ENCODE results near the gene FAM24A. TPM values are rescaled to one million over a fixed set of nuclear protein-coding genes. Genes with fewer than 3 reads are reported as not detected.

The FAM24A gene
- polyA plus RNA-seq = not detected in 2 replicates
- not detected in 2 replicates for polyA minus RNA-seq

GRCh38 chr10:122910310-122910709 lies at the start of gene FAM24A:
FAM24A (plus strand) TSS chr10:122910610; CDS start chr10:122911635, 1,025 bp downstream.
- Histone ChIP-seq H4K20me1 (ENCODE audit: insufficient read depth) (no peaks in the 10 kb centered on the region), H3K4me2 (ENCODE audit: low read length) (no peak within 1 kb of the TSS), H3K9ac (ENCODE audit: low read length) (no peak within 1 kb of the TSS), H3F3A (ENCODE audit: insufficient read depth, low read length, poor library complexity, severe bottlenecking) (no peaks in the 10 kb centered on the region), H3K4me3 (ENCODE audit: low read length) (no peak within 1 kb of the TSS), H3K79me2 (replicated peaks; ENCODE audit: insufficient read depth, low read length) (no peaks in the 10 kb centered on the region), H3K27me3 (ENCODE audit: insufficient read depth, low read depth, low read length) (no peaks in the 10 kb centered on the region), H3K36me3 (ENCODE audit: insufficient read depth, low read length) (no peaks in the 10 kb centered on the region), H2AFZ (ENCODE audit: low read depth, low read length) (no peak within 1 kb of the TSS), H3K9me3 (ENCODE audit: low read length) (no peaks in the 10 kb centered on the region), H3K27ac (ENCODE audit: low read length) (no peak within 1 kb of the TSS), H3K9me2 (ENCODE audit: insufficient read depth, low read length) (no peaks in the 10 kb centered on the region)
- TF ChIP-seq SMC3 (conservative IDR thresholded peaks at IDR 0.05; ENCODE audit: poor library complexity) (no peak), EZH2 (IDR thresholded peaks at IDR 0.05; ENCODE audit: borderline replicate concordance, insufficient read depth, low read length, poor library complexity, severe bottlenecking) (no peak), TAF1 (IDR thresholded peaks at IDR 0.05; ENCODE audit: low read depth) (no peak), EP300 (conservative IDR thresholded peaks at IDR 0.05; ENCODE audit: poor library complexity, severe bottlenecking) (no peak), CTCF (IDR thresholded peaks at IDR 0.05; ENCODE audit: poor library complexity, severe bottlenecking) (no peak), MXI1 (conservative IDR thresholded peaks at IDR 0.05; ENCODE audit: poor library complexity, severe bottlenecking) (no peak), POLR2AphosphoS5 (IDR thresholded peaks at IDR 0.05) (no peak), RAD21 (conservative IDR thresholded peaks at IDR 0.05) (no peak), REST (IDR thresholded peaks at IDR 0.05; ENCODE audit: borderline replicate concordance) (no peak)

- no peaks in the 10 kb centered on the region for H3K9me2 ChIP-seq (ENCODE audit: insufficient read depth, low read length)
- H4K20me1 ChIP-seq (ENCODE audit: insufficient read depth) = no peaks in the 10 kb centered on the region
- H3K9me3 ChIP-seq (ENCODE audit: low read length) = no peaks in the 10 kb centered on the region
- no peak overlapping the region for H3K4me2 ChIP-seq (ENCODE audit: low read length)
- no peaks in the 10 kb centered on the region for H3K36me3 ChIP-seq (ENCODE audit: insufficient read depth, low read length)
- TF ChIP-seq CTCF (IDR thresholded peaks at IDR 0.05; ENCODE audit: poor library complexity, severe bottlenecking) = no peak
- TF ChIP-seq SMC3 (conservative IDR thresholded peaks at IDR 0.05; ENCODE audit: poor library complexity) = no peak
- TF ChIP-seq REST (IDR thresholded peaks at IDR 0.05; ENCODE audit: borderline replicate concordance) = no peak
- no peak for TF ChIP-seq POLR2AphosphoS5 (IDR thresholded peaks at IDR 0.05)
- TF ChIP-seq TAF1 (IDR thresholded peaks at IDR 0.05; ENCODE audit: low read depth) = no peak
- no peak for TF ChIP-seq EP300 (conservative IDR thresholded peaks at IDR 0.05; ENCODE audit: poor library complexity, severe bottlenecking)
- no peak for TF ChIP-seq EZH2 (IDR thresholded peaks at IDR 0.05; ENCODE audit: borderline replicate concordance, insufficient read depth, low read length, poor library complexity, severe bottlenecking)
- no peak for TF ChIP-seq MXI1 (conservative IDR thresholded peaks at IDR 0.05; ENCODE audit: poor library complexity, severe bottlenecking)
- TF ChIP-seq RAD21 (conservative IDR thresholded peaks at IDR 0.05) = no peak
- no peak overlapping the region for H3K27ac ChIP-seq (ENCODE audit: low read length)
- no peak overlapping the region for H3K9ac ChIP-seq (ENCODE audit: low read length)
- H2AFZ ChIP-seq (ENCODE audit: low read depth, low read length) = no peak overlapping the region
- H3F3A ChIP-seq (ENCODE audit: insufficient read depth, low read length, poor library complexity, severe bottlenecking) = no peaks in the 10 kb centered on the region
- no peaks in the 10 kb centered on the region for H3K27me3 ChIP-seq (ENCODE audit: insufficient read depth, low read depth, low read length)
- no peaks in the 10 kb centered on the region for H3K79me2 ChIP-seq (replicated peaks; ENCODE audit: insufficient read depth, low read length)
- H3K4me3 ChIP-seq (ENCODE audit: low read length) = no peak overlapping the region
These were observed 48.7 kb upstream of the FAM24A start for GRCh38 chr10:122861711-122862161.

Data from neural cell (in vitro differentiated cells).